DOHH2 (cell line): ENCODE measurements around the gene DNAAF5.

ENCODE experiments used
- CTCF ChIP-seq: fragments of 200-600 bp; sonication (generic); IDR thresholded peaks from one replicate; pipeline ENCODE4 v1.5.1; 2014; ENCODE audit warnings: antibody characterized with exemption, mild to moderate bottlenecking, low read depth, low read length; ENCODE audit not compliant: poor library complexity, severe bottlenecking
- EZH2phosphoT487 ChIP-seq: fragments of 200-600 bp; sonication (generic); IDR thresholded peaks from 2 replicates; pipeline ENCODE4 v1.6.1; 2017; ENCODE audit warnings: borderline replicate concordance, mild to moderate bottlenecking, antibody characterized with exemption, low read length, moderate library complexity, mixed read lengths

GRCh38 chr7:727104-727805, 756 bp downstream of the DNAAF5 start, which contains the start of gene PRKAR1B:
- TF ChIP-seq CTCF (no peak), EZH2phosphoT487 (no peak)
